GM21360 (cell line): ENCODE measurements around the gene VPS9D1.

Source experiments
- ATAC-seq: cut with Tn5 transposase; IDR thresholded peaks from one replicate; pipeline ENCODE4 v1.9.1; 2021; ENCODE audit warnings: mild to moderate bottlenecking, moderate library complexity; ENCODE audit not compliant: unreplicated experiment

The VPS9D1 gene

GRCh38 chr16:89732918-89733242 is 12.2 kb upstream of the VPS9D1 start:
- no peak for ATAC-seq

DNA sequence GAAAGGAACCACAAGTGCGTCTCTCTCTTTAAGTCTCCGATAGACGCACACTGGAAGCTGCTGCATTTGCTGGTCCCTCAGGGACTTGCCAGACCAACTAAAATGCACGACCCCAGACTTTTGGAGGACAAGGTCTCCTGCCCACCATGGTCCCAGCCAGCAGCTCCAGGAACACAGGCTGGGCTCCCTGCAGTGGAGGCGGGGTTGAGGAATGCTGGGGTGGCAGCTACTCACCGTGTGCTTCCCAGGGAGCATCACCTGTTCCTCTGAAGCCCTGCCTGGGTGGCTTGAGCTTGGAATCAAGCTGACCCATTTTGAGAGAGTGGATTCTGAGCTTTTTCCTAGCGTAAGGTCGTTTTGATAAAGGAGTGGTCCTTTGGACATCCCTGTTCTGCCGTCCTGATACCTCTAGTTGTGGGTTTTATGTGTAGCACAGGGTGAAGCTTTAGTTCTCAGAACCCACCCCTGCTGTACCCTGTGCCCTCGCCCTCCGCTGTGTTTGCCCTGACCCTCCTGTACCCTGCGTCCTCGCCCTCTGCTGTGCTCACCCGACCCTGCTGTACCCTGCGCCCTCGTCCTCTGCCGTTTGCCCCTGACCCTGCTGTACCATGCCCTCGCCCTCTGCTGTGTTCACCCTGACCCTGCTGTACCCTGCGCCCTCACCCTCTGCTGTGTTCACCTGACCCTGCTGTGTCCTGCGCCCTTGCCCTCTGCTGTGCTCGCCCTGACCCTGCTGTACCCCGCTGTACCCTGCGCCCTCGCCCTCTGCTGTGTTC is 11.6 kb upstream of the VPS9D1 start:
- no peak for ATAC-seq

DNA sequence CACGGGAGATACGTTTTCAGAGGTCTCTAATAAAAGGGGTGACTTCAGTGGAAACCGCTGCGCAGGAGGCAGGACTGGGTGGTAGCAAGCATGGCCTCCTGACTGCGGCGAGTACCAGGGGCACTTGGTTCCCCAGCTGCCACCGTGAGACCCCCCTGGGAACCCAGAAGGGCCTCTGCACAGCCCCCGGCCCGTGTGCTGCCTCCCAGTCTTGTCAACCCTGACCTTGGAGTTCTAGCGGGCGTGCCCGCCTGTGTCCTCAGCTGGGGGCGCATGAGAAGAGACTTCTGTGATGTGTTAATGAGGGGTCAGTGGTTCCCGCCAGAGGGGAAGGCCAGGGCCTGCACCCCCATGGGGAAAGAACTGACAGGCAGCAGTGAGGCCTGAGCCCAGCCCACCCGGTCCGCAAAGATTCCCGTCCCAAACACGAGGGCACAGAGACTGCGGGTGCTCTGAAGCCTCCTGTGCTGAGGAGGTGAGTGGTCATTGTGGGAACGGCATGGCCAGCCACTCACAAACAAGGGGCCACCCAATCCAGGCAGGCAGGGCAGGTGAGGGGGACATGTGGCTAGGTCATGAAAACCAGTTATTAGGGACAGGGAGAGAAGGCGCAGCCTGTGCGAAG is 10.0 kb upstream of the VPS9D1 start:
- ATAC-seq, result no peak

GRCh38 chr16:89729863-89730593 is 9.3 kb upstream of the VPS9D1 start:
- ATAC-seq, result no peak

DNA sequence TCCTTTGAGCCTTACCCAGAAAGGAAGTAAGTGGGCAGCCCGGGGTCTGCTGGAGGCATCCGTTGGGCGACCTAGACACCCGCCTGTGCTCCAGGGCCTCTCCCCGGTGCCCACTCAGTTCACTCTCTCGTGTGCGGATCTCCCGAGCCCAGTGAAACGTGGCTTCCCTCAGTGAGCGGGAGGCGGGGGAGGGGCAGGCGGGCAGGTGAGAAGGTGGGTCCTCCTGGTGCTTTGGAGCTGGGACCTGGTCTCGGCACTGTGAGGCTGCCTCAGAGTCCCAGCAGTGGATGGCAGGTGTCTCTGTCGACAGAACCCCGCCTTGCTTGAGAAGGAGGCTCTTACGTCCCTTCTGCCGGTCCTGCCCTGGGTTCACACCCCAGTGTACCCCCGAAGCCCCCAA is 8.6 kb upstream of the VPS9D1 start:
- ATAC-seq, result no peak

GRCh38 chr16:89727406-89728120 is 6.9 kb upstream of the VPS9D1 start:
- ATAC-seq, result no peak

DNA sequence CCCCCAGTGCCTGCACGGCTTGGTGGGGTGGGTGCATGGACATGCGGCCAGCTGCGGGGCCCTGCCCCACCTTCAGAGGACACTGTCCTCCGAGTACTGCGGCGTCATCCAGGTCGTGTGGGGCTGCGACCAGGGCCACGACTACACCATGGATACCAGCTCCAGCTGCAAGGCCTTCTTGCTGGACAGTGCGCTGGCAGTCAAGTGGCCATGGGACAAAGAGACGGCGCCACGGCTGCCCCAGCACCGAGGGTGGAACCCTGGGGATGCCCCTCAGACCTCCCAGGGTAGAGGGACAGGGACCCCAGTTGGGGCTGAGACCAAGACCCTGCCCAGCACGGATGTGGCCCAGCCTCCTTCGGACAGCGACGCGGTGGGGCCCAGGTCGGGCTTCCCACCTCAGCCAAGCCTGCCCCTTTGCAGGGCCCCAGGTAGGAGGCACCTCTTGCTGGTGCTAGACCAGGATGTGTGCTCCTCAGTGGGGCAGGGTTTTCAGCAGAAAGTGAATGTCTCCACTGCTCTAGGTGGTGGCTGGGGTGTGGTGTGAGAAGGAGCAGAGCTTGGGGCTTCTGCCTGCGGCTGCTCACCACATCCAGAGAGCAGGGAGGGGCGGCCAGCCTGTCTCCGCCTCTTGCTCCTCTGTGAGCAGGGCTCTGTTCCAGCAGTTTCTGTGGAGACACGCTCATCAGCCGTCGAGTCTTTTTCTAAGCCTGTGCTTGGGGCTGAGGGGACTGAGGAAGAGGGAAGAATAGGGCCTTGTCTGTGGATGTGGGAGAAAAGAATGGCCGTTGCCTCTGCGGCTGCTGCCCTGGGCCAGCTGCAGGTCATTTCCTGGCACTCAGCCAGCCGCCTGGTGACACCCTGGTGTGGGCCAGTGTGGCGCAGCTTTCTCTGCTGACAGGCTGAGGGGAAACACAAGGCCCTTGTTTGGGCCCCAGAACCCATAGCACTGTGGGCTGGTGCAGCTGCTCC is 2.9 kb upstream of the VPS9D1 start:
- no peak for ATAC-seq

- no peak for ATAC-seq
These were observed 1.9 kb upstream of the VPS9D1 start for GRCh38 chr16:89722392-89723278.

- ATAC-seq, result peak; percentile 27
These were observed 1.1 kb upstream of the VPS9D1 start for GRCh38 chr16:89721546-89722391.

- ATAC-seq, result peak; percentile 19
These were observed 216 bp downstream of the VPS9D1 start for GRCh38 chr16:89720551-89720812.

DNA sequence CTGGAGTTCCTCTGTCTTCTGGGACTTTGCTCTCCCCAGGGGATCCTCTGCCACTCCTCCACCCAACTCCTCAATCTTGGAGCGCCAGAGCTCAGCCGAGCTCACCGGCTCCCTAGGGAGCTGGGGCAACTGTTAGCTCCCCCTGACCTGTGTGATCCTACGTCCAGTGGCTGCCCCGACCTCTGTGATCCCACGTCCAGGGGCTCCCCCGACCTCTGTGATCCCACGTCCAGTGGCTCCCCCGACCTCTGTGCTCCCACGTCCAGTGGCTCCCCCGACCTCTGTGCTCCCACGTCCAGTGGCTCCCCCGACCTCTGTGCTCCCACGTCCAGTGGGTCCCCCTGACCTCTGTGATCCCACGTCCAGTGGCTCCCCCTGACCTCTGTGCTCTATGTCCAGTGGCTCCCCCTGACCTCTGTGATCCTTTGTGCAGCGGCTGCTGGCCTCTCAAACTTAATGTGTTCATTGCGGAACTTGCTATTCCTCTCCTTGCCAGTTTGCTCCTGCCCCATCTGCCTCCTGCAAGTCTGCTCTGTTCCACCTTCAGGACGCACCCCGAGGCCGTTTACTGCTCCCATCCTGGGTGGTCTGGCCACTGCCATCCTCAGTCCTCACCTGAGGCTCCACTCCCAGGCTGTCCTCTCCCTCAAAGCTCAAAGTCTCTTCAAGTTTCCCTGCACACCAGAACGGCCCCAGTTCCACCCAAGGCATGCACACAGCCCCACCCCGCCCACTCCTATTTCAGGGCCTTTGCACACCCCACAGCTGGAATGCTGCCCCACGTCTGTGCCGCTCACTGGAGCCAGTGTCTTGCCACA is 2.8 kb downstream of the VPS9D1 start:
- ATAC-seq, result no peak

GRCh38 chr16:89716916-89717687 is 3.6 kb downstream of the VPS9D1 start:
- no peak for ATAC-seq

- no peak for ATAC-seq
These were observed 4.2 kb downstream of the VPS9D1 start for GRCh38 chr16:89716493-89716892.

GRCh38 chr16:89712274-89712781 is 8.4 kb downstream of the VPS9D1 start:
- no peak for ATAC-seq

GRCh38 chr16:89711601-89712273 is 9.0 kb downstream of the VPS9D1 start:
- no peak for ATAC-seq
